Left lung (tissue), 10 donors: ENCODE measurements around the gene GPC6. TPM values are rescaled to one million over a fixed set of nuclear protein-coding genes. Genes with fewer than 3 reads are reported as not detected.

Experiments
- ATAC-seq: fragments of 200-7000 bp; cut with Tn5 transposase; one replicate; pipeline ENCODE4 v1.9.1; 2020; ENCODE audit warnings: moderate library complexity
- DNase-seq, 4 donors: peaks; one replicate each; pipeline ENCODE4 v3.0.0-alpha.2; 2013 to 2020
- H3K27ac ChIP-seq, 2 donors: fragments of 200-600 bp; sonication (generic) in 1 of 2; one replicate each; pipeline versions ENCODE4 v1.5.0 to v1.8.0; 2020 to 2021
- H3K27me3 ChIP-seq, 2 donors: fragments of 200-600 bp; sonication (generic) in 1 of 2; one replicate each; pipeline versions ENCODE4 v1.5.0 to v1.8.0; 2020 to 2021
- H3K36me3 ChIP-seq, 2 donors: fragments of 200-600 bp; sonication (generic) in 1 of 2; one replicate each; pipeline versions ENCODE4 v1.5.0 to v1.8.0; 2020 to 2021
- H3K4me1 ChIP-seq, 2 donors: fragments of 200-600 bp; one replicate each; pipeline ENCODE4 v1.8.0; 2021
- H3K4me3 ChIP-seq, 2 donors: fragments of 200-600 bp; sonication (generic) in 1 of 2; one replicate each; pipeline versions ENCODE4 v1.5.0 to v1.8.0; 2020 to 2021; ENCODE audit warnings: mild to moderate bottlenecking in 1 of 2
- H3K9me3 ChIP-seq, 2 donors: fragments of 200-600 bp; sonication (generic) in 1 of 2; one replicate each; pipeline versions ENCODE4 v1.5.0 to v1.8.0; 2020 to 2021
- CTCF ChIP-seq, 2 donors: fragments of 200-600 bp; sonication (generic) in 1 of 2; IDR thresholded peaks; one replicate each; pipeline versions ENCODE4 v1.5.0 to v1.8.0; 2021; ENCODE audit warnings: antibody characterized with exemption in 2 of 2
- intact Hi-C, 2 donors: fragments of 100-400 bp; cut with DNase I; formaldehyde crosslinking; loops; one replicate each; pipeline versions ENCODE4 v1.11.2 to v1.14.2; 2022
- polyA plus RNA-seq, 6 donors: library from polyadenylated mRNA; unstranded; fragments of 120-200 nt; gene quantifications; one replicate each; pipeline ENCODE4 v1.2.1, GENCODE V29; 2013; ENCODE audit not compliant: insufficient read length in 6 of 6
- total RNA-seq, 2 donors: library from RNA; stranded (reverse); fragmentation: NEBNext Ultra II Directional; extraction: Animal tissue kit (Norgen Biotek cat#: 25700); gene quantifications; one replicate each; pipeline ENCODE4 v1.2.1, GENCODE V29; 2021
- donor health status: DM: no; HTN: yes; CAD: no.
- donor health status: DM: no; HTN: no; CAD: no.

The GPC6 gene
- total and polyA plus RNA-seq, 8 donors, result 9.6 to 25.8 (median 21.1) TPM

- no peak for TF ChIP-seq CTCF (IDR thresholded peaks at IDR 0.05)
- Histone ChIP-seq H3K9me3 (no peaks in the 10 kb centered on the region), H3K27me3 (no peaks in the 10 kb centered on the region), H3K4me1 (no peaks in the 10 kb centered on the region), H3K4me3 (no peak overlapping the region), H3K27ac (no peak overlapping the region), H3K36me3 (no peaks in the 10 kb centered on the region)
- DNase-seq (no peak), ATAC-seq (no peak)
- intact Hi-C loops, result no loop called here
Measured at GRCh38 chr13:93806861-93807260, 580.3 kb downstream of the GPC6 start.

- ATAC-seq (no peak), DNase-seq (no peak)
- TF ChIP-seq CTCF (IDR thresholded peaks at IDR 0.05), result no peak
- intact Hi-C loops, result no loop called here
- Histone ChIP-seq H3K27me3 (no peaks in the 10 kb centered on the region), H3K4me1 (no peaks in the 10 kb centered on the region), H3K27ac (no peak overlapping the region), H3K36me3 (no peaks in the 10 kb centered on the region), H3K4me3 (no peak overlapping the region), H3K9me3 (no peaks in the 10 kb centered on the region)
Measured at GRCh38 chr13:93810264-93810663, 583.7 kb downstream of the GPC6 start.

- Histone ChIP-seq H3K27me3 (no peaks in the 10 kb centered on the region), H3K4me3 (no peak overlapping the region), H3K9me3 (no peaks in the 10 kb centered on the region), H3K36me3 (no peaks in the 10 kb centered on the region), H3K27ac (no peak overlapping the region), H3K4me1 (no peaks in the 10 kb centered on the region)
- ATAC-seq (no peak), DNase-seq (no peak)
- TF ChIP-seq CTCF (IDR thresholded peaks at IDR 0.05), result no peak
- intact Hi-C loops, result no loop called here
Measured at GRCh38 chr13:93811071-93811737, 584.6 kb downstream of the GPC6 start.

- no peaks in the 10 kb centered on the region for H3K4me1 ChIP-seq
- no peak for ATAC-seq
- no peak overlapping the region for H3K27ac ChIP-seq
- TF ChIP-seq CTCF (IDR thresholded peaks at IDR 0.05), result no peak
- no peaks in the 10 kb centered on the region for H3K36me3 ChIP-seq
- no peaks in the 10 kb centered on the region for H3K9me3 ChIP-seq
- intact Hi-C loops, result no loop called here
- H3K27me3 ChIP-seq, result no peaks in the 10 kb centered on the region
- no peak overlapping the region for H3K4me3 ChIP-seq
- DNase-seq, result no peak
Measured at GRCh38 chr13:93811738-93812112, 585.1 kb downstream of the GPC6 start.

- ATAC-seq (no peak), DNase-seq (no peak)
- Histone ChIP-seq H3K4me1 (no peaks in the 10 kb centered on the region), H3K9me3 (no peaks in the 10 kb centered on the region), H3K36me3 (no peaks in the 10 kb centered on the region), H3K4me3 (no peak overlapping the region), H3K27me3 (no peaks in the 10 kb centered on the region), H3K27ac (no peak overlapping the region)
- intact Hi-C loops, result no loop called here
- no peak for TF ChIP-seq CTCF (IDR thresholded peaks at IDR 0.05)
Measured at GRCh38 chr13:93814658-93815057, 588.1 kb downstream of the GPC6 start.
